OCI-LY3 (cell line): Measurements from ENCODE around the gene AUTS2.

Source experiments
- CTCF ChIP-seq: fragments of 200-600, 300-600 bp; sonication (generic); IDR thresholded peaks from 2 replicates; pipeline ENCODE4 v1.5.1; 2014; ENCODE audit warnings: antibody characterized with exemption, low read length, low read depth
- EZH2phosphoT487 ChIP-seq: fragments of 200-600 bp; shearing (Covaris generic); IDR thresholded peaks from 2 replicates; pipeline ENCODE4 v1.6.1; 2018; ENCODE audit warnings: antibody characterized with exemption, mixed run types, low read depth

DNA sequence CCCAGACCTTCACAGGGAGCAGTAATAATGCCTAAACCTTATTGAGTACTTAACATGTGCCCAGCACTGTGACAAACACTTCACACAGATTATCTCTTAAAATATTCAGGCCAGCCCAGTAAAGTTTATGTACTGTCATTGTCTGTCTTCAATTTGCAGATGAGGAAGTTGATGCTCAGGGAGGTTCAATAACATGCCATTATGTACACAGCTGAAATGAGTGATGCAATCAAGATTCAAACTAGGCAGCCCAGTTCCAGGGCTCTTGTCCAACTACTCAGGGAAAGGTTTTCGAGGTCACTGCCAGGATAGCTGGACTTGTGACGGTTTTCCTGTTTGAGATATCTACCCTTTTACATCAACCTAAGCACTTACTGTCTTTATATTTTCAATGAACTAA, 56.1 kb downstream of the AUTS2 start:
- TF ChIP-seq EZH2phosphoT487 (no peak), CTCF (no peak)
